Measurements from ENCODE around the gene APBA2. TPM values are rescaled to one million over a fixed set of nuclear protein-coding genes. Genes with fewer than 3 reads are reported as not detected.
A peak's percentile ranks its signal among the peaks of the same experiment; 100 is the strongest.
"Not testable (repeated sequence)": the region's sequence is repeated elsewhere in the genome, so short reads cannot be mapped to it uniquely, and the experiment has no call there.

Gene APBA2
- total and polyA plus RNA-seq, 11 donors = 0.16 to 1.3 (median 0.40) TPM; not detected in 2

- H3K27ac ChIP-seq; H3K4me3 ChIP-seq; intact Hi-C loops (cut with DNase I); H3K36me3 ChIP-seq; ATAC-seq; DNase-seq; H3K27me3 ChIP-seq; H3K9me3 ChIP-seq; H3K4me1 ChIP-seq: not testable (repeated sequence)
- WGBS, 4 donors = 58 to 67% (median 64%) methylated on average over 5 of the region's 5 CpGs
These were observed 32.1 kb upstream of the APBA2 start for GRCh38 chr15:28853654-28854053.

- H3K27me3 ChIP-seq; H3K9me3 ChIP-seq; H3K36me3 ChIP-seq; H3K27ac ChIP-seq; ATAC-seq; H3K4me1 ChIP-seq; H3K4me3 ChIP-seq; intact Hi-C loops (cut with DNase I); DNase-seq: not testable (repeated sequence)
- WGBS, 4 donors = 56 to 75% (median 70%) methylated on average over 2 of the region's 2 CpGs
These were observed 31.2 kb upstream of the APBA2 start for GRCh38 chr15:28854578-28854977.

GRCh38 chr15:28861031-28861534, 24.7 kb upstream of the APBA2 start:
- DNase-seq (peak in 1 of 5 donors; percentile 36), ATAC-seq (peak in 3 of 4 donors; percentile 20 to 81 (median 63))
- intact Hi-C loops (cut with DNase I) = no loop called here
- Histone ChIP-seq H3K27me3 (no peaks in the 10 kb centered on the region), H3K27ac (no peak overlapping the region), H3K4me1 (no peaks in the 10 kb centered on the region), H3K4me3 (no peak overlapping the region), H3K9me3 (no peaks in the 10 kb centered on the region), H3K36me3 (no peaks in the 10 kb centered on the region)
- no peak for TF ChIP-seq POLR2A (IDR thresholded peaks at IDR 0.05)
- TF ChIP-seq, protein P1, sequence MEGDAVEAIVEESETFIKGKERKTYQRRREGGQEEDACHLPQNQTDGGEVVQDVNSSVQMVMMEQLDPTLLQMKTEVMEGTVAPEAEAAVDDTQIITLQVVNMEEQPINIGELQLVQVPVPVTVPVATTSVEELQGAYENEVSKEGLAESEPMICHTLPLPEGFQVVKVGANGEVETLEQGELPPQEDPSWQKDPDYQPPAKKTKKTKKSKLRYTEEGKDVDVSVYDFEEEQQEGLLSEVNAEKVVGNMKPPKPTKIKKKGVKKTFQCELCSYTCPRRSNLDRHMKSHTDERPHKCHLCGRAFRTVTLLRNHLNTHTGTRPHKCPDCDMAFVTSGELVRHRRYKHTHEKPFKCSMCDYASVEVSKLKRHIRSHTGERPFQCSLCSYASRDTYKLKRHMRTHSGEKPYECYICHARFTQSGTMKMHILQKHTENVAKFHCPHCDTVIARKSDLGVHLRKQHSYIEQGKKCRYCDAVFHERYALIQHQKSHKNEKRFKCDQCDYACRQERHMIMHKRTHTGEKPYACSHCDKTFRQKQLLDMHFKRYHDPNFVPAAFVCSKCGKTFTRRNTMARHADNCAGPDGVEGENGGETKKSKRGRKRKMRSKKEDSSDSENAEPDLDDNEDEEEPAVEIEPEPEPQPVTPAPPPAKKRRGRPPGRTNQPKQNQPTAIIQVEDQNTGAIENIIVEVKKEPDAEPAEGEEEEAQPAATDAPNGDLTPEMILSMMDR (IDR thresholded peaks at IDR 0.05) = no peak
- 72 to 83% (median 80%) methylated on average over 15 to 16 of the region's 16 CpGs for WGBS, 4 donors

- 92 to 94% (median 92%) methylated on average over 11 of the region's 11 CpGs for WGBS, 4 donors
- H3K4me3 ChIP-seq; H3K4me1 ChIP-seq; DNase-seq; intact Hi-C loops (cut with DNase I); H3K9me3 ChIP-seq; ATAC-seq; H3K27ac ChIP-seq; H3K27me3 ChIP-seq; H3K36me3 ChIP-seq: not testable (repeated sequence)
These were observed 24.0 kb upstream of the APBA2 start for GRCh38 chr15:28861589-28862293.

DNA sequence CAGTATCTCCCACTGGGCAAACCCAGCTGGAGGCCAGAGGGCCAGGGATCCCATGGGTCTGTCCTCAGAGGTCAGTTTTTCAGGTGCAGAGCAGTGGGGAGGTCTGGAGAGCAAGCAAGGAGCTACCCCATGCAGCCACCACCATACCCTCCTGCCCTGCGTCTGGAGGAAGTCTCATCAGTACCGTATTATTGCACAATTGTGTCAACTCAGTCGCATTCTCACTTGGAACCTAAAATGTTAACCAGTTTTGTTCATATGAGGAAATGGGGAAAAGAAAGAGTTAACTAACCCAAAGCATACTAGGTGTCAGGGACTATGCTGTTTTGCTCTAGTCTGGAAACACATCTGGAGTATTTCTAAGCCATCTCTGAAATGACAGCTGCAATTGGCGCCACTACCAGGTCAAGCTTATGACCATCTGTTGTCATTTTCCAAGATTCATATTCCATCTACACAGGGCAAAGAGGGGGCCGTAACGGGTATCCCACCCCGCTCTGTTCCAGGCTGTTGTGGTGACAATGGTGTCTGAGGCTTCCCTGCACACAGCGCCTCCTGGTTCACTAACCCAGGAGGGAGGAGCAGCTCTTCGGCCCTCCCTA, 16.9 kb upstream of the APBA2 start:
- H3K4me1 ChIP-seq = no peaks in the 10 kb centered on the region
- DNase-seq (no peak), ATAC-seq (no peak)
- intact Hi-C loops (cut with DNase I) = no loop called here
- no peaks in the 10 kb centered on the region for H3K36me3 ChIP-seq
- WGBS, 4 donors = 79 to 90% (median 84%) methylated on average over 9 of the region's 9 CpGs
- H3K27me3 ChIP-seq = no peaks in the 10 kb centered on the region
- H3K27ac ChIP-seq = no peak overlapping the region
- H3K9me3 ChIP-seq = peaks cover 0 to 3% (median 0%) of the 10 kb centered on the region in 12 donors
- TF ChIP-seq POLR2A (IDR thresholded peaks at IDR 0.05) = no peak
- TF ChIP-seq, protein P1 (IDR thresholded peaks at IDR 0.05) = no peak
- H3K4me3 ChIP-seq = no peak overlapping the region

All from heart left ventricle (tissue), 16 donors.